ENCODE results near the gene ARVCF.
"Not testable (repeated sequence)": the region's sequence is repeated elsewhere in the genome, so short reads cannot be mapped to it uniquely, and the experiment has no call there.

DNA sequence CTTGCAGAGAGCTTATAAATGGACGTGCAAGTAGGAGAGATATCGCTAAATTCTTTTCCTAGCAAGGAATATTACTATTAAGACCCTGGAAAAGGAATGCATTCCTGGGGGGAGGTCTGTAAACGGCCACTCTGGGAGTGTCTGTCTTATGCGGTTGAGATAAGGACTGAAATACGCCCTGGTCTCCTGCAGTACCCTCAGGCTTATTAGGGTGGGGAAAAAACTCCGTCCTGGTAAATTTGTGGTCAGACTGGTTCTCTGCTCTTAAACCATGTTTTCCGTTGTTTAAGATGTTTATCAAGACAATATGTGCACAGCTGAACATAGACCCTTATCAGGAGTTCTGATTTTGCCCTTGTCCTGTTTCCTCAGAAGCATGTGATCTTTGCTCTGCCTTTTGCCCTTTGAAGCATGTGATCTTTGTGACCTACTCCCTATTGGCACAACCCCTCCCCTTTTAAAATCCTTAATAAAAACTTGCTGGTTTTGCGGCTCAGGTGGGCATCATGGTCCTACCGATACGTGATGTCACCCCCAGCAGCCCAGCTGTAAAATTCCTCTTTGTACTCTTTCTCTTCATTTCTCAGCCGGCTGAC is 81.4 kb downstream of the ARVCF start:
- TF ChIP-seq, protein P1, sequence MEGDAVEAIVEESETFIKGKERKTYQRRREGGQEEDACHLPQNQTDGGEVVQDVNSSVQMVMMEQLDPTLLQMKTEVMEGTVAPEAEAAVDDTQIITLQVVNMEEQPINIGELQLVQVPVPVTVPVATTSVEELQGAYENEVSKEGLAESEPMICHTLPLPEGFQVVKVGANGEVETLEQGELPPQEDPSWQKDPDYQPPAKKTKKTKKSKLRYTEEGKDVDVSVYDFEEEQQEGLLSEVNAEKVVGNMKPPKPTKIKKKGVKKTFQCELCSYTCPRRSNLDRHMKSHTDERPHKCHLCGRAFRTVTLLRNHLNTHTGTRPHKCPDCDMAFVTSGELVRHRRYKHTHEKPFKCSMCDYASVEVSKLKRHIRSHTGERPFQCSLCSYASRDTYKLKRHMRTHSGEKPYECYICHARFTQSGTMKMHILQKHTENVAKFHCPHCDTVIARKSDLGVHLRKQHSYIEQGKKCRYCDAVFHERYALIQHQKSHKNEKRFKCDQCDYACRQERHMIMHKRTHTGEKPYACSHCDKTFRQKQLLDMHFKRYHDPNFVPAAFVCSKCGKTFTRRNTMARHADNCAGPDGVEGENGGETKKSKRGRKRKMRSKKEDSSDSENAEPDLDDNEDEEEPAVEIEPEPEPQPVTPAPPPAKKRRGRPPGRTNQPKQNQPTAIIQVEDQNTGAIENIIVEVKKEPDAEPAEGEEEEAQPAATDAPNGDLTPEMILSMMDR (IDR thresholded peaks at IDR 0.05; ENCODE audit: extremely low read depth in 1 of 2, insufficient read depth in 1 of 2, low read depth in 1 of 2, low read length in 2 of 2), result not testable (repeated sequence)
- not testable (repeated sequence) for TF ChIP-seq POLR2A (IDR thresholded peaks at IDR 0.05; ENCODE audit: low read depth, low read length); MYC (IDR thresholded peaks at IDR 0.05; ENCODE audit: low read depth, low read length); POLR2AphosphoS5 (IDR thresholded peaks at IDR 0.05; ENCODE audit: insufficient read depth, low read depth, low read length); EZH2 (IDR thresholded peaks at IDR 0.05; ENCODE audit: borderline replicate concordance, low read depth, low read length, severe bottlenecking); FOS (IDR thresholded peaks at IDR 0.05; ENCODE audit: borderline replicate concordance, insufficient read depth, low read length); GATA2 (IDR thresholded peaks at IDR 0.05; ENCODE audit: insufficient read depth, insufficient read length, low read depth, low read length); JUN (IDR thresholded peaks at IDR 0.05; ENCODE audit: borderline replicate concordance, insufficient read depth, insufficient read length, low read depth)
- TF ChIP-seq, protein P2, sequence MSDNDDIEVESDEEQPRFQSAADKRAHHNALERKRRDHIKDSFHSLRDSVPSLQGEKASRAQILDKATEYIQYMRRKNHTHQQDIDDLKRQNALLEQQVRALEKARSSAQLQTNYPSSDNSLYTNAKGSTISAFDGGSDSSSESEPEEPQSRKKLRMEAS (IDR thresholded peaks at IDR 0.05; ENCODE audit: insufficient read depth, insufficient read length), result not testable (repeated sequence)

Data from endothelial cell of umbilical vein (primary cell).